Measurements from ENCODE around the gene HOOK1.

HOOK1 gene

GRCh38 chr1:59769736-59770095 is 45.0 kb upstream of the HOOK1 start:
- H3K27ac ChIP-seq (ENCODE audit: low read depth, low read length) = no peak overlapping the region
- no peak overlapping the region for H3K56ac ChIP-seq (ENCODE audit: low read length)
- no peak overlapping the region for H3K4ac ChIP-seq (ENCODE audit: low read depth, low read length)
- no peaks in the 10 kb centered on the region for H3K27me3 ChIP-seq (ENCODE audit: insufficient read depth, low read length, poor library complexity)
- no peak overlapping the region for H3K4me2 ChIP-seq (ENCODE audit: low read length)
- H3K18ac ChIP-seq (ENCODE audit: low read length) = no peak overlapping the region
- no peaks in the 10 kb centered on the region for H3K79me2 ChIP-seq (ENCODE audit: control insufficient read depth, insufficient read depth, low read length)
- H2BK120ac ChIP-seq (ENCODE audit: low read depth, low read length) = no peak overlapping the region
- no peak for DNase-seq
- H2BK5ac ChIP-seq (ENCODE audit: low read length) = no peak overlapping the region
- no peak overlapping the region for H4K5ac ChIP-seq (ENCODE audit: low read length)
- H3K23ac ChIP-seq (ENCODE audit: low read length) = no peak overlapping the region
- no peaks in the 10 kb centered on the region for H3K36me3 ChIP-seq (ENCODE audit: control insufficient read depth, insufficient read depth, low read length)
- no peak overlapping the region for H4K8ac ChIP-seq (ENCODE audit: low read depth, low read length)
- no peaks in the 10 kb centered on the region for H3K79me1 ChIP-seq (ENCODE audit: low read length)
- peaks cover 4% of the 10 kb centered on the region for H3K4me1 ChIP-seq (ENCODE audit: control insufficient read depth, low read depth, low read length)
- H3K4me3 ChIP-seq (ENCODE audit: low read length) = no peak overlapping the region
- H3K9ac ChIP-seq (ENCODE audit: low read length) = no peak overlapping the region
- no CpG with 5 or more reads among the region's 4 CpGs for WGBS (ENCODE audit: extremely low coverage, insufficient coverage, low lambda C conversion rate)
- H2AK5ac ChIP-seq (ENCODE audit: low read length) = no peak overlapping the region
- H2BK15ac ChIP-seq (replicated peaks; ENCODE audit: low read depth) = no peak overlapping the region

- Histone ChIP-seq H3K79me1 (ENCODE audit: low read length) (no peaks in the 10 kb centered on the region), H3K4me3 (ENCODE audit: low read length) (no peak overlapping the region), H2BK15ac (replicated peaks; ENCODE audit: low read depth) (no peak overlapping the region), H3K27ac (ENCODE audit: low read depth, low read length) (no peak overlapping the region), H3K4ac (ENCODE audit: low read depth, low read length) (no peak overlapping the region), H2BK5ac (ENCODE audit: low read length) (no peak overlapping the region), H3K36me3 (ENCODE audit: control insufficient read depth, insufficient read depth, low read length) (no peaks in the 10 kb centered on the region), H3K79me2 (ENCODE audit: control insufficient read depth, insufficient read depth, low read length) (no peaks in the 10 kb centered on the region), H3K4me1 (ENCODE audit: control insufficient read depth, low read depth, low read length) (peaks cover 4% of the 10 kb centered on the region), H3K23ac (ENCODE audit: low read length) (no peak overlapping the region), H3K56ac (ENCODE audit: low read length) (no peak overlapping the region), H3K27me3 (ENCODE audit: insufficient read depth, low read length, poor library complexity) (no peaks in the 10 kb centered on the region), H4K8ac (ENCODE audit: low read depth, low read length) (no peak overlapping the region), H3K18ac (ENCODE audit: low read length) (no peak overlapping the region), H3K9ac (ENCODE audit: low read length) (no peak overlapping the region), H4K5ac (ENCODE audit: low read length) (no peak overlapping the region), H3K4me2 (ENCODE audit: low read length) (no peak overlapping the region), H2BK120ac (ENCODE audit: low read depth, low read length) (no peak overlapping the region), H2AK5ac (ENCODE audit: low read length) (no peak overlapping the region)
- WGBS (ENCODE audit: extremely low coverage, insufficient coverage, low lambda C conversion rate) = 100% methylated on average over 1 of the region's 3 CpGs
- DNase-seq = no peak
These were observed 43.4 kb upstream of the HOOK1 start for GRCh38 chr1:59771361-59771760.

- Histone ChIP-seq H3K79me2 (ENCODE audit: control insufficient read depth, insufficient read depth, low read length) (no peaks in the 10 kb centered on the region), H3K4me3 (ENCODE audit: low read length) (no peak overlapping the region), H2AK5ac (ENCODE audit: low read length) (no peak overlapping the region), H4K5ac (ENCODE audit: low read length) (no peak overlapping the region), H3K18ac (ENCODE audit: low read length) (no peak overlapping the region), H3K79me1 (ENCODE audit: low read length) (no peaks in the 10 kb centered on the region), H3K27ac (ENCODE audit: low read depth, low read length) (no peak overlapping the region), H3K4me1 (ENCODE audit: control insufficient read depth, low read depth, low read length) (no peaks in the 10 kb centered on the region), H3K23ac (ENCODE audit: low read length) (no peak overlapping the region), H2BK120ac (ENCODE audit: low read depth, low read length) (no peak overlapping the region), H3K36me3 (ENCODE audit: control insufficient read depth, insufficient read depth, low read length) (no peaks in the 10 kb centered on the region), H3K4ac (ENCODE audit: low read depth, low read length) (no peak overlapping the region), H4K8ac (ENCODE audit: low read depth, low read length) (no peak overlapping the region), H3K9ac (ENCODE audit: low read length) (no peak overlapping the region), H3K56ac (ENCODE audit: low read length) (no peak overlapping the region), H3K27me3 (ENCODE audit: insufficient read depth, low read length, poor library complexity) (no peaks in the 10 kb centered on the region), H3K4me2 (ENCODE audit: low read length) (no peak overlapping the region), H2BK15ac (replicated peaks; ENCODE audit: low read depth) (no peak overlapping the region), H2BK5ac (ENCODE audit: low read length) (no peak overlapping the region)
- WGBS (ENCODE audit: extremely low coverage, insufficient coverage, low lambda C conversion rate) = no CpG with 5 or more reads among the region's 4 CpGs
- no peak for DNase-seq
These were observed 39.3 kb upstream of the HOOK1 start for GRCh38 chr1:59775480-59775879.

GRCh38 chr1:59776960-59777852 is 37.5 kb upstream of the HOOK1 start:
- H3K36me3 ChIP-seq (ENCODE audit: control insufficient read depth, insufficient read depth, low read length) = no peaks in the 10 kb centered on the region
- H2BK5ac ChIP-seq (ENCODE audit: low read length) = no peak overlapping the region
- no peaks in the 10 kb centered on the region for H3K27me3 ChIP-seq (ENCODE audit: insufficient read depth, low read length, poor library complexity)
- H3K56ac ChIP-seq (ENCODE audit: low read length) = no peak overlapping the region
- peak; percentile 41 for DNase-seq
- H4K5ac ChIP-seq (ENCODE audit: low read length) = no peak overlapping the region
- no peak overlapping the region for H3K4ac ChIP-seq (ENCODE audit: low read depth, low read length)
- no peaks in the 10 kb centered on the region for H3K79me2 ChIP-seq (ENCODE audit: control insufficient read depth, insufficient read depth, low read length)
- no peak overlapping the region for H3K23ac ChIP-seq (ENCODE audit: low read length)
- no peak overlapping the region for H3K27ac ChIP-seq (ENCODE audit: low read depth, low read length)
- no peak overlapping the region for H4K8ac ChIP-seq (ENCODE audit: low read depth, low read length)
- H3K9ac ChIP-seq (ENCODE audit: low read length) = no peak overlapping the region
- no peaks in the 10 kb centered on the region for H3K79me1 ChIP-seq (ENCODE audit: low read length)
- no peak overlapping the region for H3K4me3 ChIP-seq (ENCODE audit: low read length)
- WGBS (ENCODE audit: extremely low coverage, insufficient coverage, low lambda C conversion rate) = no CpG with 5 or more reads among the region's 7 CpGs
- no peaks in the 10 kb centered on the region for H3K4me1 ChIP-seq (ENCODE audit: control insufficient read depth, low read depth, low read length)
- no peak overlapping the region for H2BK15ac ChIP-seq (replicated peaks; ENCODE audit: low read depth)
- H2BK120ac ChIP-seq (ENCODE audit: low read depth, low read length) = no peak overlapping the region
- no peak overlapping the region for H2AK5ac ChIP-seq (ENCODE audit: low read length)
- no peak overlapping the region for H3K18ac ChIP-seq (ENCODE audit: low read length)
- no peak overlapping the region for H3K4me2 ChIP-seq (ENCODE audit: low read length)

GRCh38 chr1:59779949-59780348 is 34.8 kb upstream of the HOOK1 start:
- Histone ChIP-seq H2AK5ac (ENCODE audit: low read length) (no peak overlapping the region), H3K36me3 (ENCODE audit: control insufficient read depth, insufficient read depth, low read length) (no peaks in the 10 kb centered on the region), H3K18ac (ENCODE audit: low read length) (no peak overlapping the region), H3K27me3 (ENCODE audit: insufficient read depth, low read length, poor library complexity) (no peaks in the 10 kb centered on the region), H3K79me1 (ENCODE audit: low read length) (no peaks in the 10 kb centered on the region), H3K9ac (ENCODE audit: low read length) (no peak overlapping the region), H3K79me2 (ENCODE audit: control insufficient read depth, insufficient read depth, low read length) (no peaks in the 10 kb centered on the region), H3K56ac (ENCODE audit: low read length) (no peak overlapping the region), H4K8ac (ENCODE audit: low read depth, low read length) (no peak overlapping the region), H3K4ac (ENCODE audit: low read depth, low read length) (no peak overlapping the region), H3K4me2 (ENCODE audit: low read length) (no peak overlapping the region), H2BK5ac (ENCODE audit: low read length) (no peak overlapping the region), H3K4me3 (ENCODE audit: low read length) (no peak overlapping the region), H3K4me1 (ENCODE audit: control insufficient read depth, low read depth, low read length) (no peaks in the 10 kb centered on the region), H4K5ac (ENCODE audit: low read length) (no peak overlapping the region), H3K27ac (ENCODE audit: low read depth, low read length) (no peak overlapping the region), H2BK120ac (ENCODE audit: low read depth, low read length) (no peak overlapping the region), H2BK15ac (replicated peaks; ENCODE audit: low read depth) (no peak overlapping the region), H3K23ac (ENCODE audit: low read length) (no peak overlapping the region)
- peak; percentile 62 for DNase-seq
- WGBS (ENCODE audit: extremely low coverage, insufficient coverage, low lambda C conversion rate) = no CpG with 5 or more reads among the region's 2 CpGs

GRCh38 chr1:59788825-59789224 is 25.9 kb upstream of the HOOK1 start:
- no peak for DNase-seq
- Histone ChIP-seq H3K56ac (ENCODE audit: low read length) (no peak overlapping the region), H3K36me3 (ENCODE audit: control insufficient read depth, insufficient read depth, low read length) (no peaks in the 10 kb centered on the region), H4K8ac (ENCODE audit: low read depth, low read length) (no peak overlapping the region), H3K9ac (ENCODE audit: low read length) (no peak overlapping the region), H3K4ac (ENCODE audit: low read depth, low read length) (no peak overlapping the region), H3K79me1 (ENCODE audit: low read length) (no peaks in the 10 kb centered on the region), H3K4me2 (ENCODE audit: low read length) (no peak overlapping the region), H3K18ac (ENCODE audit: low read length) (no peak overlapping the region), H4K5ac (ENCODE audit: low read length) (no peak overlapping the region), H2AK5ac (ENCODE audit: low read length) (no peak overlapping the region), H3K27ac (ENCODE audit: low read depth, low read length) (no peak overlapping the region), H3K27me3 (ENCODE audit: insufficient read depth, low read length, poor library complexity) (no peaks in the 10 kb centered on the region), H3K79me2 (ENCODE audit: control insufficient read depth, insufficient read depth, low read length) (no peaks in the 10 kb centered on the region), H3K4me1 (ENCODE audit: control insufficient read depth, low read depth, low read length) (no peaks in the 10 kb centered on the region), H2BK15ac (replicated peaks; ENCODE audit: low read depth) (no peak overlapping the region), H3K4me3 (ENCODE audit: low read length) (no peak overlapping the region), H2BK5ac (ENCODE audit: low read length) (no peak overlapping the region), H2BK120ac (ENCODE audit: low read depth, low read length) (no peak overlapping the region), H3K23ac (ENCODE audit: low read length) (no peak overlapping the region)

Data from mesendoderm (in vitro differentiated cells).